GM18861 (cell line): ENCODE data around the gene LGR4.

Experiments used
- ATAC-seq: cut with Tn5 transposase; IDR thresholded peaks from one replicate; pipeline ENCODE4 v1.9.1; 2021; ENCODE audit not compliant: unreplicated experiment

LGR4 gene

DNA sequence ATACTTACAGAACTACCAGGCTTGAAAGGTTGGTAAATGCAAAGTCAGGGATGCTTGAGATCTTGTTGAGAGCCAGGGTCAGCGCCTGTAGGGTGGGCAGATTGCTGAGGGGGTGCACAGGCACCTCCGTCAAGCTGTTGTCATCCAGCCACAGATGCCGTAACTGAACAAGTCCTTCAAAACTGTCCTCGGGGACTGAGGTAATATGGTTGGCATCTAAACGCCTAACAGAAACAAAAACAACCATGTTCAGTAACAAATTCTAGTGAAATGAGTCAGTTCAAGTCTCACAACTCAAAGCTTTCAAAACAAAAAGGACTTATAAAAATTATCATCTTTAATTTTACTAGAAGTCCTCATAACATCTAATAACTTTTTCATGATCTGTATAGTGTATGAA, 87.3 kb downstream of the LGR4 start:
- ATAC-seq: no peak

DNA sequence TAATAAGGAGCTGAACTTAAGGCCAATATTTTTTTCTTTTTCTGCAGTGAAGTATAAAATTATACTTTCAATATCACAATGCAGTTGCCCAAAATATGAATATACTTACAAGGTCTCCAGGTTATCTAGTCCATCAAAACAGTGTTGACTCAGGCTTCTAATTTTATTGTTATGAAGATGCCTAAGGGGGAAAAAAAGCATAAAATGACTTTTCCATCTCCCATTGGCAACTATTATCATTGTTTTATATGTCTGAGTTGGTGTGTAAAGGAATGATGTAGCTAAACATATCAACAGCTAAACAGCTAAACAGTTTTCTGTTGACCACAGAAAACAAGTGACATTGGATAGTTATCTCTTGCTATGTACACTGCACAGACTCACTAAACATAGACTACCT, 88.4 kb downstream of the LGR4 start:
- no peak for ATAC-seq

GRCh38 chr11:27383645-27384044, 88.9 kb downstream of the LGR4 start:
- no peak for ATAC-seq

GRCh38 chr11:27381238-27381666, 91.3 kb downstream of the LGR4 start:
- peak; percentile 95 for ATAC-seq

DNA sequence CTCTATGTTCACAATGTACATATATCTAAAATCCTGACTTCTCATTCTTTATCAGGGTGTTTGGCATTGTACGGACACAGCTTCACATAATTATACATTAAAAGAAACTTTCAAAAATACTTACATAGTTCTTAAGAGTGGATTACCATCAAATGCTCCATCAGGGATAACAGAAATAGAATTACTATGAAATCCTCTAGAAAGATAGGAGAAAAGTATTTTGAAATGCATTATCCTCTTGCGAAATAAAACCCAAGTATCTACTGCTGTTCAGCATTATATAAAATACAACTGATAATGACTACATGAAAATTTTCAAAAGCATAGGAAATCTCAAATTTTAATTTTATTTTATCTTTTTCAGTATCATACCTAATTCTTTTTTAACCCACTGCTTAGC, 91.8 kb downstream of the LGR4 start:
- no peak for ATAC-seq

- ATAC-seq: no peak
Measured at GRCh38 chr11:27379449-27379848, 93.1 kb downstream of the LGR4 start.

- ATAC-seq: no peak
Measured at GRCh38 chr11:27375370-27375769, 97.2 kb downstream of the LGR4 start.

GRCh38 chr11:27373856-27374602, 98.6 kb downstream of the LGR4 start:
- no peak for ATAC-seq

DNA sequence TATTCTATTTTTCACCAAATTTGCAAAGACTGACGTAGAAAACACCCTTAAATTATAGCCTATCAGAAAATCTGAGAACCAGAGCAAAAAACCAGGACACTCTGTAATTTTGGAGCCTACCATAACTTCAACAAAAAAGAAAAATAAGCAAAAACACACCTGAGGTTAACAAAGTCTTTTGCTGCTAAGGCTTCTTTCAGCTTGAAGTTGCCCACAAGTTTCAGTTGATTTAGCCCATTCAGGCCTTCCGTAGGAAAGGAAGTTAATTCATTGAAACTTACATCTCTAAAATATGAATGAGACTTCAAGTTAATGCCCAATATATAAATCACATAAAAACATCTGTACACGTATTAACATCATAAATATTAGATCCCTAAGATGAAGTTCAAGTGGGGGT, 99.2 kb downstream of the LGR4 start:
- no peak for ATAC-seq

GRCh38 chr11:27372164-27372563, 100.4 kb downstream of the LGR4 start:
- ATAC-seq: no peak

- ATAC-seq: no peak
Measured at GRCh38 chr11:27371489-27371888, 101.1 kb downstream of the LGR4 start.

DNA sequence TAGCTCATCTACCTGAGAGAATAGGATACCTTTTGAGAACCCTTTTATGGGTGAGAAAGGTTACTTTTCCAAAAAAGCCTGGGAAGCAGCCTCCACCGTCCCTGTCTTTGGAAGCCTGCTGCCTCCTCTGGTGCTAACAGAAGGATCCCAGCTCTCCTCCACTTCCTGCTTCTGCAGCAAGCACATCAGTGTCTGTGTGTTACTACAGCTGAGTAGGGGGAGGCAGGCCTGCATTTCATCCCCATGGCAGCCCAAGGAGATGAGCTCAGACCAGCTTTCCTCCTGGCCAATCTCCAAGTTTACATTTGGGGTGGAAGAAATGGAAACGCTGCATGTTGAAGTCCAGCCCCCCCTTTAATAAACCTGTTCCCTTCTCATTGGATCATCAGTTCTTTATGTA, 102.2 kb downstream of the LGR4 start:
- no peak for ATAC-seq

- no peak for ATAC-seq
Measured at GRCh38 chr11:27367881-27368280, 104.7 kb downstream of the LGR4 start.

- ATAC-seq: no peak
Measured at GRCh38 chr11:27363576-27364117, 108.9 kb downstream of the LGR4 start.

GRCh38 chr11:27362749-27363575, 109.6 kb downstream of the LGR4 start, which contains the start of gene CCDC34:
Gene CCDC34 (minus strand): TSS chr11:27363215. CDS start chr11:27363194, 21 bp downstream.
- ATAC-seq: peak; percentile 99

- no peak for ATAC-seq
Measured at GRCh38 chr11:27361649-27362431, 110.8 kb downstream of the LGR4 start.

- no peak for ATAC-seq
Measured at GRCh38 chr11:27358296-27358695, 114.3 kb downstream of the LGR4 start.

DNA sequence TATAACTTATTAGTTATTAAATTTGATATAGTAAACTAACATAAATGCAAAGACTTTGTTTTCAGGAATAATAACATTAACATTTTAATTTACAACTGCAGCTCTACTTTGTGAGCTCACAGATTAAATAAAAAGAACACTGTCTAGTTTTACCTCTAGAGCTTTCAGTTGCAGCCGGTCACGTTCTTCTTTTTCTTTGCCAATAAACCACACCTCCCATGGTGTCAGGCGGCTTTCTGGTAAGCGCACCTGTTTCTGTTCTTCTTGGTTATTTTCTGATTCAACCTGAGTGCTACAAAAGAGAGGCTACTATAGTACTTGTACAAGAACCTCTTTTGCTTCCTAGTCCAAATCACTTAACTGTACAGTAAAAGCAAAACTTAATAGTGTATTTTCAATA, 115.3 kb downstream of the LGR4 start:
- no peak for ATAC-seq

- no peak for ATAC-seq
Measured at GRCh38 chr11:27356624-27357222, 115.9 kb downstream of the LGR4 start.

DNA sequence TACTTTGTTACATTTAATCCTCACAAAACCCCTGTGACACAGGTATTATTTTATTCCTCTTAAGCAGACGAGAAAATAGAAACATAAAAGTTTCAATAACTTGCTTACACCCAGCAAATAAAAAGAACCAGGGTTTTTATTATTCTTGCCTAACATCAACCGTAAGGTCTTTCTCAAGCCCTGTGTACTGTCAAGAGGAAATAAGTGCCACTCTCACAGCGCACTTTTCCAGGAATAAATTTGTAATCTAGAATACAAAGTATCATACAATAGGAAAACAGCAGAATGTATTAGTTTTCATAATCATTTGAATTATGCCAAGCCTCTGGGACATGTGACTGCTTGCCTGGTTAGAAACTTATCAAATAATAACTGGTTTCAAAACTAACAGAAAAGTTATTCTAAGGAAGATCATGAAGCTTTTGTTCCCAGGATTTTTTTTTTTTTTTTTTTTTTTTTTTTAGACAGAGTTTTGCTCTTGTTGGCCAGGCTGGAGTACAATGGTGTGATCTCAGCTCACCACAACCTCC, 117.0 kb downstream of the LGR4 start:
- no peak for ATAC-seq
